Stimulated activated CD4-positive, alpha-beta T cell treated with anti-CD3 and anti-CD28 coated beads, Interleukin-4, amount 100 ng/mL, for 1 hour (primary cell): ENCODE measurements around the gene PCDH17.

ENCODE experiments used
- DNase-seq: peaks from one replicate; pipeline ENCODE4 v3.0.0-alpha.2; 2020

PCDH17 gene

DNA sequence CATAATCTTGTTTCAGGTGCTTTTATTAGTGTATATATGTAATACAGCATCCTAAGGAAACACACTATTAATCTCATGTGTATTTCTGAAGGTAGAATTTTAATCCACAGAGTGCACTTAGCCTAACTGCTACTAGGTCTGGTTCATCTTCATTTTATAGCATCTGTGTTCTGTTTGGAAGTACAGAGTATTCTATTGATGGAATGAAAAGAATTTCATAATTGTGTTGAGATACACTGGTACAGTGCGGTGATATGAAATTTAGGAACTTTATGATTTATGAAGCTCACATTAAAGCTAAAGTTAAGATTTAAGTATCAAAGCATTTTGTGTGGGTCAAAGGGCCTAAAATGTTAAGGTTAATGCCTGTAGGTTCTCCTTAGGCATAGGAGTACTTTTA, 6.0 kb downstream of the PCDH17 start:
- no peak for DNase-seq

GRCh38 chr13:57638186-57638890, 6.8 kb downstream of the PCDH17 start:
- DNase-seq = no peak

DNA sequence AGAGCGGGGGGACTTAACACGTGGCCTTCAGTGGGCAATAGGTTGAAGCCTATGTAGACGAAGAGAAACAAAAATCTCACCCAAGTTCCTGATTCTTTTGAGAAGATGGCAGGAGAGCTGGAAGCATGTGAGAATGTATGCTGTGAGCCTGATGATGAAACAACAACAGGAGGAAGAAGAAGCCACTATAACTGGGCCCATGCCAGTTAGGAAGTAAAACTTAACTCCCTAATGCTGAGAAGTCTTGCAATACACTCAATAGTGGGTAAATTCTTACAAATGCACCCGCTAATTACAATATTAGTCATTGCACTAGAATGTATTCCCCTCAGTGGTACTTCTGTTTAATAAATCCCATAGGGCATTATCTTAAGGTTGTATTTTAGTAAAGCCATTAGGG, 9.1 kb downstream of the PCDH17 start:
- DNase-seq = no peak

DNA sequence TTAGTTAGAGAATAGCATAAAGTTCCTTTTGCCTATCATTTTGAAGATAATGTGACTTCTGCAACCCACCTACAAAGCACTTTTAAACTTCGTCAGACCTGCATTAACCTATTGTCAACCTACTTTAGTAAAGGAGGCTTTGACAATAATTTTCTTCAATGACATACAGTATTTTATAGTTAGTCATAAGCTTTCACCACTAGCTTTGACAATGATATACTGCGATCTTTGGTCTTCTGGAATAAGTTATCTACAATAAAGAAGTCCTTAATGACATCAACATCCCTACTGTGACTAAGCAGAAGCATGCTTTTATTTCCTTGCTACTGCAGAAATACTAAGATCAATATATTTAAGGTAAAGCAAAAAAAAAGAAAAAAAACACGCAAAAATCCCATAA, 9.5 kb downstream of the PCDH17 start:
- no peak for DNase-seq

DNA sequence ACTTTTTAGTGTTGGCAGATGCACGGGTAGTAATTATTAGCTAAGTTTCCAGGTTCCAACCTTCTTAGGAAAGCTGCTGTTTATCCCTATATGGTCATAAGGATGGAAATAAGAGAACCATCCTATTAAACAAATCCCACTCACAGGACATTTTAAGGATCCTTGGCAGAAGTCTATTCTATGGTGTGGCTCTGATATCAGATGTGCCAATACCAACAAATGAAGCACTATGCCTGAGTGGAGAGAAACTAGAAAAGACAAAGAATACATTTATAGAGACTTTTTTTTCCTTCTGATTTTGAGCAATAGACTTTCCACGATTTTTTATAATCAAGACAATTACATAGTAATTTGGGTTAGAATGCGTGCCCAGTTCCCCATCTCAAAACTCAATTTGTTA, 12.6 kb downstream of the PCDH17 start:
- DNase-seq = no peak

GRCh38 chr13:57653229-57653989, 21.9 kb downstream of the PCDH17 start:
- no peak for DNase-seq

- no peak for DNase-seq
Observed at GRCh38 chr13:57665481-57665880, 33.9 kb downstream of the PCDH17 start.

DNA sequence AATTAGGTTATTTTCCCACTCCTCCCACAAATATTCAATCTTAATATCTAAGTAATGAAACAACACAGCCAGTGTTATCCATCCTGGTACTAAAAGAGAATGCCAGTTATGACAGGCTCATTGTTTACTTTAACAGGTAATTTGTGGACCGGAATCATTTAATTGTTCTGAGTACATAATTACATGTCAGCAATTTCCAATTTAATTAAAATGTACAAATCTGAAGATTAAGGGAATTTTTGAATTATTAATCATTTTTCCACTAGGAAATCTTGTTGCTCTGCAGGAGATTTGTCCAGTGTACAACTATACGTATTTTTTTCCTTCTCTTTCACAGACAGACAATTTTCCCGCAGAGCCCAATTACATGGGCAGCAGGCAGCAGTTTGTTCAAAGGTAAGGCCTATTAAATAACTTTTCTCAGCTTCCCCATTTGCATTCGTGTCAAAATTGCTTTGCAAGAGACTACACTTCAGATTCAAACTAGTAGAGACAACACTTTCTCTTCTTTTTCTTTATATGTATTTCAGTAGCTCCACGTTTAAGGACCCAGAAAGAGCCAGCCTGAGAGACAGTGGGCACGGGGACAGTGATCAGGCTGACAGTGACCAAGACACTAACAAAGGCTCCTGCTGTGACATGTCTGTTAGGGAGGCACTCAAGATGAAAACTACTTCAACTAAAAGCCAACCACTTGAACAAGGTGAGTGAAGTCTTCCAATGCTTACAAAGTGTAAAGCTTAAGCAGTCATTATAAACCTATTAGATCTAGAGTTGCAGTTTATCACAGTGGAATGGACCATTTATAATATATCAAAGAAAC, 34.8 kb downstream of the PCDH17 start:
- DNase-seq = no peak

DNA sequence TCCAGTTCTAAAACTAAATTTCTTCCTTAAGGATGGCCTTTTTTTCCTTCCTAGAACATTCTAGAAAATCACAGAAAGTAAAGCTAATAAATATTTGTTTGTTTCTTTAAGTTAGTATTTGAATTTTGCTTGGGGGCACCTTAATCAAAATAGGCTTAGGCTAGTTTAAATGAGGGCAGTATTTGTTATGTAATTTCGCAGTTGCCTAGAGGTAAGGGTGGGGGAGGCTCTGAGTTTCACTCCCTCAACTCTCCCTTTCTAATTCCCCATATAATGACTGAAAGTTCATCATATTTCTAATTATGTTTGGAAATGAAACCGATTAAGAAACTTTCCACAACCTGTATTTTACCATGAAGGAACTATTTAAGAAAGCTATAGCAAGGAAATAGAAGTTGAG, 40.6 kb downstream of the PCDH17 start:
- DNase-seq = no peak

GRCh38 chr13:57673197-57673596, 41.7 kb downstream of the PCDH17 start:
- DNase-seq = no peak

GRCh38 chr13:57675526-57675925, 44.0 kb downstream of the PCDH17 start:
- no peak for DNase-seq

DNA sequence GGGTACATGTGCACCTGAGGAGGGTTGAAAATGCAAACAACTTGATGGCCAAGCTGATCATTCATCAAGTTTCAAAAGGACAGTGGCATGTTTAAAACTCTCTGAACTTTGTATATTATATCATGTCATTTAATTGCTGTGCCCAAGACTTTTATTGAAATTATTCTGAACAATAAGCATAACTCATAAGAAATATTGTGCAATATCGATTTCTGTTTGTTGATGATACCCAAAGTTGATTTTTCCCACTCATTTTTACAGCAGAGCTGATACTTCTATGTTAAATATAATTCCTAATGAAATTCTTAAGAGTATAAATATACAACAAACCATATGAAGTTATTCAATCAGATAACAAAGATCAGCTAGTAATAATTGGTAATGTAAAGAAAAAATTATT, 49.1 kb downstream of the PCDH17 start:
- DNase-seq = no peak

GRCh38 chr13:57682128-57682716, 50.7 kb downstream of the PCDH17 start:
- DNase-seq = no peak

- DNase-seq = no peak
Observed at GRCh38 chr13:57698851-57699250, 67.3 kb downstream of the PCDH17 start.

DNA sequence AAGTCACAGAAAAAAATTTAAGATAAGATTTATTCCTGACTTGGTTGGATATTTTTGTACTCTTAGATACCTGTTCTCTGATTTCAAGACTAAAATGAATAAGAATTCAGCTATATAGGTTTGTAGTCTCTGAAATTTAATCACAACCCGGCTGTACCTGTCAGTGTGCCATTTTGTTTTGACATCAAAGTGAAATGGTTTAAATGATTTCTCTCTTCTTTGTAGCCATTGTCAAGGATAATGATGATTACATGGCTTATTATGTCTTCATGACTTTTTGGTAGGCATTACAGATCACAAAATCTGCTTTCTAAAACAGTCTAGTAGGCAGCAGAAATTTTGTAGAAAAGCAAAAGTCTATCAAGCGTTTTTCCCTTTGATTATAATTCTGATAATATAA, 72.5 kb downstream of the PCDH17 start:
- no peak for DNase-seq

DNA sequence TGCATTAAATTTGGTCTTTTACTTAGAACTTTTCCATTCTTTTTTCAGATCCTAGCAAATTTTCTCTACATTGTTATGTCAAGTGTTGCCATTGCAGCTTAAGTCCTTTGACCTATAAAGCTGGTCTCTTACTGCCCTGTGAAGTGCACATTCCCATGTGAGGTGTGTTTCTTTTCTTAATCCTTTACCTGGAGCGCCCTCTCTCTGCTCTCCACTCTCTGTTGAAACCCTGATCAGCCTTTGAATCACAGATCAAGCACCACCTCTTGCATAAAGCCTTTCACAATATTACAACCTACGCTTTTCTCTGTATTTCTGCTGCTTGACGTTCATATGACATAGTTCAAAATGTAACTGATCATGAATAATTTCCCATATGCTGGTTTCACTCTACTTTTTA, 84.8 kb downstream of the PCDH17 start:
- DNase-seq = no peak

- no peak for DNase-seq
Observed at GRCh38 chr13:57724486-57725272, 93.1 kb downstream of the PCDH17 start.

DNA sequence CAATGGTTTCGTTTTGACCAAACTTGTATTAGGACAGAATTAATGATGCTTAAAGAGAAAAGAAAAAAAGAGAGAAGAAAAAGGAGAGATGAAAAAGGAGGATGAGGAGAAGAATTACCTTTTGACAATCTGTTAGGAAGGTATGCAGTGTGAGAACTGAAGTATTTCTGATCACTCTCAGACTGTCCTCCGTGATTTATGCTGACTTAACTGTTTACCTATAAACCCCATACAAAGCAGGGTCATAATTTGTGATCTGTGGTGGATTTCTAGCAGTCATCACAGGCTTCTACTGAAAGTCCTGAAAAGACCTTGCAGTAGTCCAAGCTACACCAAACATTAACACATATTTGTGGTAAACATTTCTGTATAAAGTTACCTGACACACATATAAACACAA, 93.9 kb downstream of the PCDH17 start:
- DNase-seq = no peak

DNA sequence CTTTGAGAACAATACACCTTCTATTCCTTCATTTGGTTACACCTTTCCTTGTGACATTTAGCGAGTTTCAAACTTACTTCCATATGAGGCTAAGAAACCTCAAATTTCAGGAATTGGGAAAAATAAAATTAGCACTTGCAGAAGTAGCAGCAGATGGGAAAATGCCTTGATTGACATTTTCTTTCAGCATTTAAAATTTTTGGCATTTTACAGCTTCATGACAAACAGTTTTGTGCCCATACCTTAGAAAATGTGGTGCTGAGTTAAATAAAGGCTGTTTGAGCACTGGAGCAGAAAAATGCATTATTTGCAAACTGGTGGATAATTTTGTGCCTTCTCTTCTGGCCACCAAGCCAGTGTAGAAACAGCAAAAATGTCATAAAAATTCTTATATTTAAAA, 95.4 kb downstream of the PCDH17 start:
- no peak for DNase-seq

GRCh38 chr13:57734306-57734705, 102.8 kb downstream of the PCDH17 start:
- no peak for DNase-seq

DNA sequence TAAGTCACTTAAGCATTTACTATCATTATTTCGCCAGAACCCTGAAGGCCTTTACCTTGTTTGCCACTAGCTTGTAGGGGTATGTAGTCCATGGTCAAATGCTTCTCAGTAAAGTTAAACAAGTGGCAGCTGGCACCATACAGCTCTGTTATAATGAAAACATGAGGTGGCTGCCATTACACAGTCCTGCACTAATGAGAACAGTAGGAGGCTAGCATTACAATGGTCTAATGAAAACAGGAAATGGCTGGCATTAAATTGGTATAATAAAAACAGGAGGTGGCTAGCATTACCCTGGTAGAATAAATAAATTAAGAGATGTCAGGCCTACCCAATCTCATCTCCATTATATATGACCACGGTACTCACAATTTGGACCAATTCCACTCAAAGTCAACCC, 107.5 kb downstream of the PCDH17 start:
- no peak for DNase-seq

GRCh38 chr13:57739543-57740190, 108.1 kb downstream of the PCDH17 start:
- DNase-seq = no peak
